Measurements from ENCODE around the gene NPIPA2. TPM values are rescaled to one million over a fixed set of nuclear protein-coding genes. Genes with fewer than 3 reads are reported as not detected.
"Not testable (repeated sequence)": the region's sequence is repeated elsewhere in the genome, so short reads cannot be mapped to it uniquely, and the experiment has no call there.

The NPIPA2 gene
- total and polyA plus RNA-seq, 4 donors: 0.68 to 3.0 (median 2.2) TPM

DNA sequence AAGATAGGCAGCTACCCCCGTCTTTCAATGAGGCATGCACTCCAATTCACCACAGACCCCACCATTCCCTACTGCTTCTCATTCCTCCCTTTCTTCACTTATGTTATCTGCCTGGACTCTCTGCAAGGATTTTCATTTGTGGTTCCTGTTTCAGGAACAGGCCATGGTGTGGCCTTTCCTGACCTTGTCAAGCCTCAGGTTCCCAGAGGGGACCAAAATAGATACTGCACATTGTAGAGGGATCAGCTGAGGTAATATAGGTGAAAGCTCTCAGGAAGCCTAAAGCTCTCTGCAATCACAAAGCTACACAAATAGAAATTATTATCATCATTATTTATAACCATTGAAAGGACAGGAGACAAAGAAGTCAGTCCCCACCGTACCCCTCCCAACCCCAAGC is 50.6 kb downstream of the NPIPA2 start:
- H3K36me3 ChIP-seq (ENCODE audit: control insufficient read depth in 4 of 4, insufficient read depth in 4 of 4, low read length in 4 of 4); ATAC-seq (ENCODE audit: insufficient read depth, low FRiP score); H3K27me3 ChIP-seq (ENCODE audit: control insufficient read depth in 3 of 3, insufficient read depth in 3 of 3, low read length in 2 of 3); H3K9ac ChIP-seq (ENCODE audit: insufficient read depth in 1 of 2, low read length in 2 of 2); DNase-seq; H3K27ac ChIP-seq (ENCODE audit: low read depth in 1 of 2, low read length in 1 of 2); H3K4me3 ChIP-seq; H3K4me1 ChIP-seq (ENCODE audit: control insufficient read depth in 5 of 5, insufficient read depth in 5 of 5, low read length in 5 of 5); H3K9me3 ChIP-seq (ENCODE audit: control insufficient read depth in 4 of 4, insufficient read depth in 3 of 4, low read length in 3 of 4): not testable (repeated sequence)
- no CpG with 5 or more reads among the region's 2 CpGs for WGBS, 2 donors

DNA sequence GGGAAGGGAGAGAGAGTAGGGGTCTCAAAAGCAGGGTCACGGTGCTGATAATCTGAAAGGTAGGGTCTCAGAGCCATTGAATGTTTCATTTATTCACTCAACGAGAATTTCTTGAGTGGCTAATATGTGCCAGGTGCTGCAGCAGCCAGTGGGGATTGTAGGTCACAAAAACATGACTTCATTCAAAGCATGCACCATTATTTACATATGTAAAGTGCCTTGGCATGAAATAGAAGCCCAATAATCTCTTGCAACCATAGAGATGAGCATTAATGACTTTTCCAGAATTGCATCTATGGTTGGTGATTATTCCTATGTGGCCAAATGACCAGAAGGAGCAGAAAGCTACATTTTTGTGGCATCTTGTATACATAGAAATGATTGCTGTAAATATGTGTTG is 55.2 kb downstream of the NPIPA2 start:
- H3K27me3 ChIP-seq (ENCODE audit: control insufficient read depth in 3 of 3, insufficient read depth in 3 of 3, low read length in 2 of 3); H3K27ac ChIP-seq (ENCODE audit: low read depth in 1 of 2, low read length in 1 of 2); H3K36me3 ChIP-seq (ENCODE audit: control insufficient read depth in 4 of 4, insufficient read depth in 4 of 4, low read length in 4 of 4); H3K9me3 ChIP-seq (ENCODE audit: control insufficient read depth in 4 of 4, insufficient read depth in 3 of 4, low read length in 3 of 4); DNase-seq; H3K9ac ChIP-seq (ENCODE audit: insufficient read depth in 1 of 2, low read length in 2 of 2); H3K4me1 ChIP-seq (ENCODE audit: control insufficient read depth in 5 of 5, insufficient read depth in 5 of 5, low read length in 5 of 5); ATAC-seq (ENCODE audit: insufficient read depth, low FRiP score); H3K4me3 ChIP-seq: not testable (repeated sequence)
- whole genome bisulfite sequencing, 2 donors: no CpG with 5 or more reads among the region's 2 CpGs

DNA sequence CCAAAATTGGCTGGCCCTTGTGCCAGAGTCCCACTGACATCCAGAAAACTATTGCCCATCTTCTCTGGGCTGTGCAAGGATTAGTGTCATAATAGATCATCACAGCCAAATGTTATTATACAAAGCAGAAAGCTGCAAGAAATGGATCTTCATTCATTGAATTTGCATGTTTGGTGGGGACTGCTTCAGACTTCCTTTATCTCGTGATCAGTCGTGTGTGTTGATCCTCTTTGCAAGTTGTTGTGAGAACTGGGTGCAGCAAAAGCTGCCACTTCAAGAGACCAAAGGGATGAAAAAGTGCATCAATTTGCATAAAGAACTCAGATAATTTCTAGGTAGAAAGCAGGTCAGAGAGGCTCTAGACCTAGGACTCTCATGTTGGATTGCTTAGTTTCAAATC is 61.2 kb downstream of the NPIPA2 start:
- not testable (repeated sequence) for H3K36me3 ChIP-seq (ENCODE audit: control insufficient read depth in 4 of 4, insufficient read depth in 4 of 4, low read length in 4 of 4); H3K27me3 ChIP-seq (ENCODE audit: control insufficient read depth in 3 of 3, insufficient read depth in 3 of 3, low read length in 2 of 3); H3K27ac ChIP-seq (ENCODE audit: low read depth in 1 of 2, low read length in 1 of 2); H3K4me3 ChIP-seq; H3K4me1 ChIP-seq (ENCODE audit: control insufficient read depth in 5 of 5, insufficient read depth in 5 of 5, low read length in 5 of 5); DNase-seq; ATAC-seq (ENCODE audit: insufficient read depth, low FRiP score); H3K9ac ChIP-seq (ENCODE audit: insufficient read depth in 1 of 2, low read length in 2 of 2); H3K9me3 ChIP-seq (ENCODE audit: control insufficient read depth in 4 of 4, insufficient read depth in 3 of 4, low read length in 3 of 4)
- WGBS, 2 donors: no CpG with 5 or more reads among the region's 2 CpGs

DNA sequence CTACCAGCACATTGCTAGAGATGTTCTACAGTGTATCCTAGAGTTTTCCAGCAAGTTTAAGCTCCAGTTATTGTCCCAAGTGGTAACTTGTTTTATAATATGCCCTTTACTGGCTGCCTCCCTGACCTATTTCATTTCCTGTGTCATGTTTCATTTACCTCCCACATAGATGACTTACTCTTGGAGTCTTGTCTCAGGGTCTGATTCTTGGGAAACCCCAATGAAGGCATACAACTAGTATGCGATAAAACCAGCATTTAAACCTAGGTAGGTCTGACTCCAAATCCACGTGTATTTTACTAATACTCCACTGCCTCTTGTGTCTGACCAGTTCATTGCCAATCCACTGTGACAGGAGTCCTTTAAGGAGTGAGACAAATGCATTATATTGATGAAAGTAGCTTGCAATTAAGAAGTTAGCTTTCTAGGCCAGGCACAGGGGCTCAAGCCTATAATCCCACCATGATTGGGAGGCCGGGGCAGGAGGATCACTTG is 64.9 kb downstream of the NPIPA2 start:
- 85 to 87% methylated on average over 3 of the region's 3 CpGs for WGBS, 2 donors
- not testable (repeated sequence) for H3K27ac ChIP-seq (ENCODE audit: low read depth in 1 of 2, low read length in 1 of 2); H3K4me3 ChIP-seq; DNase-seq; H3K27me3 ChIP-seq (ENCODE audit: control insufficient read depth in 3 of 3, insufficient read depth in 3 of 3, low read length in 2 of 3); H3K4me1 ChIP-seq (ENCODE audit: control insufficient read depth in 5 of 5, insufficient read depth in 5 of 5, low read length in 5 of 5); ATAC-seq (ENCODE audit: insufficient read depth, low FRiP score); H3K36me3 ChIP-seq (ENCODE audit: control insufficient read depth in 4 of 4, insufficient read depth in 4 of 4, low read length in 4 of 4); H3K9me3 ChIP-seq (ENCODE audit: control insufficient read depth in 4 of 4, insufficient read depth in 3 of 4, low read length in 3 of 4); H3K9ac ChIP-seq (ENCODE audit: insufficient read depth in 1 of 2, low read length in 2 of 2)

DNA sequence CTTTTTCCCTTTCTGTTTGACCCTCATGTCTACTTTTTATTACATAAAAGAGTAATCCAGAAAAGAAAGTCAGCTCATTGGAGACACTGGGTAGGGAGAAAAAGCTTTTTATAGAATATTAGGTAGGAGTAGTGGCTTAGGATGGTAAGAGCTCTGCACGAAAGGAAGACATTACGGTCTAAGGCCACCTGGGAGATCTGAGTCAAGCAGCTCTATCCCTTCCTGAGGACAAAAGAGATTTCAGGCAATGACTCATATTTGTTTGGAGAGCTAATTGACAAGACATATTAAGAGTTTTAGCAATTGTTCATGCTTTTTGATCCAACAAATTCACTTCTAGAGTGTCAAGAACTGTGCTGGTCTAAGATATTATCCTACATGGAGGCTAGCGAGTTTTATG is 71.6 kb downstream of the NPIPA2 start:
- not testable (repeated sequence) for H3K36me3 ChIP-seq (ENCODE audit: control insufficient read depth in 4 of 4, insufficient read depth in 4 of 4, low read length in 4 of 4); H3K4me3 ChIP-seq; H3K4me1 ChIP-seq (ENCODE audit: control insufficient read depth in 5 of 5, insufficient read depth in 5 of 5, low read length in 5 of 5); H3K9me3 ChIP-seq (ENCODE audit: control insufficient read depth in 4 of 4, insufficient read depth in 3 of 4, low read length in 3 of 4); H3K9ac ChIP-seq (ENCODE audit: insufficient read depth in 1 of 2, low read length in 2 of 2); H3K27ac ChIP-seq (ENCODE audit: low read depth in 1 of 2, low read length in 1 of 2); DNase-seq; ATAC-seq (ENCODE audit: insufficient read depth, low FRiP score); H3K27me3 ChIP-seq (ENCODE audit: control insufficient read depth in 3 of 3, insufficient read depth in 3 of 3, low read length in 2 of 3)
- WGBS, 2 donors: 89 to 100% methylated on average over 1 of the region's 3 CpGs

Other genes with a start within 250 kb of the NPIPA2 start
- gene PARN, start 112.3 kb upstream of the NPIPA2 start, total RNA-seq: 10 to 100 TPM; 33.6 to 44.4 TPM
- 10 to 100 TPM; 12.3 to 16.7 TPM for gene PARN, start 112.3 kb upstream of the NPIPA2 start, polyA plus RNA-seq
- gene BFAR, start 109.6 kb upstream of the NPIPA2 start, total RNA-seq: 10 to 100 TPM; 66.2 to 68.9 TPM
- gene BFAR, start 109.6 kb upstream of the NPIPA2 start, polyA plus RNA-seq: 10 to 100 TPM; 48.4 to 74.2 TPM
- gene PLA2G10, start 48.2 kb upstream of the NPIPA2 start, total RNA-seq: 1 to 10 TPM in 1 of 2 donors, under 1 TPM in 1; 0.40 to 5.6 TPM
- gene PLA2G10, start 48.2 kb upstream of the NPIPA2 start, polyA plus RNA-seq: 10 to 100 TPM in 1 of 2 donors, 1 to 10 TPM in 1; 5.8 to 10.1 TPM
- 1 to 10 TPM in 1 of 2 donors, not detected in 1; 1.0 TPM for gene NPIPA3, start 39.1 kb upstream of the NPIPA2 start, total RNA-seq
- gene NPIPA3, start 39.1 kb upstream of the NPIPA2 start, polyA plus RNA-seq: 1 to 10 TPM in 1 of 2 donors, under 1 TPM in 1; 0.22 to 1.5 TPM
- gene NOMO1, start 91.2 kb downstream of the NPIPA2 start, total RNA-seq: 10 to 100 TPM; 39.6 to 90.8 TPM
- gene NOMO1, start 91.2 kb downstream of the NPIPA2 start, polyA plus RNA-seq: 10 to 100 TPM; 21.2 to 45.1 TPM
- gene NPIPA1, start 194.9 kb downstream of the NPIPA2 start, total RNA-seq: 10 to 100 TPM; 75.8 to 90.0 TPM
- gene NPIPA1, start 194.9 kb downstream of the NPIPA2 start, polyA plus RNA-seq: 10 to 100 TPM; 49.7 to 74.8 TPM
- gene PDXDC1, start 232.5 kb downstream of the NPIPA2 start, total RNA-seq: 100 to 1,000 TPM in 1 of 2 donors, 10 to 100 TPM in 1; 88.1 to 109 TPM
- 10 to 100 TPM; 35.7 to 51.1 TPM for gene PDXDC1, start 232.5 kb downstream of the NPIPA2 start, polyA plus RNA-seq